Fibroblast of mammary gland (primary cell): ENCODE results near the gene YJU2.
"Not testable (repeated sequence)": the region's sequence is repeated elsewhere in the genome, so short reads cannot be mapped to it uniquely, and the experiment has no call there.

Experiments
- DNase-seq: peaks from one replicate; pipeline ENCODE4 v3.0.0-alpha.2; 2010; ENCODE audit warnings: low read depth
- H3K4me3 ChIP-seq: 2 replicates; pipeline ENCODE4 v1.5.1; 2011; ENCODE audit warnings: low read depth, mild to moderate bottlenecking, low read length, moderate library complexity; ENCODE audit not compliant: control insufficient read depth
- TF ChIP-seq, protein P1 (sequence below): conservative IDR thresholded peaks from 2 replicates; pipeline ENCODE4 v1.5.1; 2011; ENCODE audit warnings: low read depth, low read length, inconsistent platforms; ENCODE audit not compliant: control insufficient read depth, insufficient read depth

YJU2 gene

DNA sequence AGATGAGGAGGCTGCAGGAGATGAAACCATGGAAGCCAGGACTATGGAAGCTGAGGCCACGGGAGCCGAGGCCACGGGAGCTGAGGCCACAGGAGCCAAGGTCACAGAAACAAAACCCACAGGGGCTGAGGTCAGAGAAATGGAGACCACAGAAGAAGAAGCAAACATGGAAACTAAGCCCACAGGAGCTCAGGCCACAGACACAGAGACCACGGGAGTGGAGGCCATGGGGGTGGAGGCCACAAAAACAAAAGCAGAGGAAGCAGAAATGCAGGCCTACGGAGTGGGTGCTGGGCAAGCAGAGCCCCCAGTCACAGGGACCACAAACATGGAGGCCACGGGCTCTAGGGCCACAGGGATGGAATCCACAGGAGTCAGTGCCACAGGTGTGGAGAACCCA, 30.0 kb upstream of the YJU2 start:
- DNase-seq = no peak
- no peak overlapping the region for H3K4me3 ChIP-seq
- TF ChIP-seq, protein P1, sequence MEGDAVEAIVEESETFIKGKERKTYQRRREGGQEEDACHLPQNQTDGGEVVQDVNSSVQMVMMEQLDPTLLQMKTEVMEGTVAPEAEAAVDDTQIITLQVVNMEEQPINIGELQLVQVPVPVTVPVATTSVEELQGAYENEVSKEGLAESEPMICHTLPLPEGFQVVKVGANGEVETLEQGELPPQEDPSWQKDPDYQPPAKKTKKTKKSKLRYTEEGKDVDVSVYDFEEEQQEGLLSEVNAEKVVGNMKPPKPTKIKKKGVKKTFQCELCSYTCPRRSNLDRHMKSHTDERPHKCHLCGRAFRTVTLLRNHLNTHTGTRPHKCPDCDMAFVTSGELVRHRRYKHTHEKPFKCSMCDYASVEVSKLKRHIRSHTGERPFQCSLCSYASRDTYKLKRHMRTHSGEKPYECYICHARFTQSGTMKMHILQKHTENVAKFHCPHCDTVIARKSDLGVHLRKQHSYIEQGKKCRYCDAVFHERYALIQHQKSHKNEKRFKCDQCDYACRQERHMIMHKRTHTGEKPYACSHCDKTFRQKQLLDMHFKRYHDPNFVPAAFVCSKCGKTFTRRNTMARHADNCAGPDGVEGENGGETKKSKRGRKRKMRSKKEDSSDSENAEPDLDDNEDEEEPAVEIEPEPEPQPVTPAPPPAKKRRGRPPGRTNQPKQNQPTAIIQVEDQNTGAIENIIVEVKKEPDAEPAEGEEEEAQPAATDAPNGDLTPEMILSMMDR = no peak

DNA sequence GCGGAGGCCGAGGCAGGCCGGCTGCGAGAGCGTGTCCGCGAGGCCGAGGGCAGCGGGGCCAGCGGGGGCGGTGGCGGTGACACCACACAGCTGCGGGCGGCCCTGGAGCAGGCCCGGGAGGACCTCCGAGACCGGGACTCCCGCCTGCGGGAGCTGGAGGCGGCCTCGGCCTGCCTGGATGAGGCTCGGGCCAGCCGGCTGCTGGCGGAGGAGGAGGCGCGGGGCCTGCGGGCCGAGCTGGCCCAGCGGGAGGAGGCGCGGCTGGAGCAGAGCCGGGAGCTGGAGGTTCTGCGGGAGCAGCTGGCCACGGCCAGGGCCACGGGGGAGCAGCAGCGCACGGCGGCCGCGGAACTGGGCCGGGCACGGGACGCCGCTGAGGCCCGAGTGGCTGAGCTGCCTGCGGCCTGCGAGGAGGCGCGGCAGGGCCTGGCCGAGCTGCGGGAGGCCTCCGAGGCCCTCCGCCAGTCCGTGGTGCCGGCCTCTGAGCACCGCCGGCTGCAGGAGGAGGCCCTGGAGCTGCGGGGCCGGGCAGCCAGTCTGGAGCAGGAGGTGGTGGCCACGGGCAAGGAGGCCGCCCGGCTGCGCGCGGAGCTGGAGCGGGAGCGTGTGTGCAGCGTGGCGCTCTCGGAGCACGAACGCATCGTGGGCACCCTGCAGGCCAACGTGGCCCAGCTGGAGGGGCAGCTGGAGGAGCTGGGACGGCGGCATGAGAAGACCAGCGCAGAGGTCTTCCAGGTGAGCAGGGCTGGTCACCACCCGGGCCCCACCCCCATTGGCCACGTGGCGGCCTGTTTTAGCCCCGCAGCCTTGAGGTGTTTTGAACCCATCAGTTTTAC, 29.2 kb upstream of the YJU2 start:
- TF ChIP-seq, protein P1 = no peak
- no peak overlapping the region for H3K4me3 ChIP-seq
- no peak for DNase-seq

DNA sequence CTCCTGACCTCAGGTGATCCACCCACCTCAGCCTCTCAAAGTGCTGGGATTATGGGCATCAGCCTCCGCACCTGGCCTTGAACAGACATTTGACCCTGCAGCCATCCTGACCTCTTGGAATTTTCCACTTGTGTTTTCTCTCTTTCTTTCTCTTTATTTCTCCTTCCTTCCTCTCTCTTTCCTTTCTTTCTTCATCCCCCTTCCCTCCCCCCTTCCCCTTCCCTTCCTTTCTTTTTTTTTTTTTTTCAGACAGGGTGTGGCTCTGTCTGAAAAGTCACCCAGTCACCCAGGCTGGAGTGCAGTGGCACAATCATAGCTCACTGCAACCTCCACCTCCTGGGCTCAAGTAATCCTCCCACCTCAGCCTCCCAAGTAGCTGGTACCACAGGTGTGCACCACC, 28.4 kb upstream of the YJU2 start:
- H3K4me3 ChIP-seq, DNase-seq: not testable (repeated sequence)

DNA sequence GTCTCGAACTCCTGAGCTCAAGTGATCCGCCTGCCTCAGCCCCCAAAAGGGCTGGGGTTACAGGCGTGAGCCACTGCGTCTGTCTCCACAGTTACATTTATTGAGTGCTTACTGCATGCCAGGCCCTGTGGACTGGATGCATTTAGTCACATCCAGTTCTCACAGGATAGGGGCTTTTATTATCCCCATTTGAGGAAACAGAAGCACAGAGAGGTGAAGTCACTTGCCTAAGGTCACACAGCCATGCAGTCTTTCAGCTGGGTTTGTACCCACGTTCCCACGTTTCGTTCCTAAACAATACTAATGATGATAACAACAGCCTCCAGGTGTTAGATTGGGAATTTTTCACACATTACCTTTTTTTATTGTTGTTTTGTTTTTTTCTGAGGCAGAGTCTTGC, 26.7 kb upstream of the YJU2 start:
- no peak for DNase-seq
- TF ChIP-seq, protein P1 = no peak
- H3K4me3 ChIP-seq = no peak overlapping the region

DNA sequence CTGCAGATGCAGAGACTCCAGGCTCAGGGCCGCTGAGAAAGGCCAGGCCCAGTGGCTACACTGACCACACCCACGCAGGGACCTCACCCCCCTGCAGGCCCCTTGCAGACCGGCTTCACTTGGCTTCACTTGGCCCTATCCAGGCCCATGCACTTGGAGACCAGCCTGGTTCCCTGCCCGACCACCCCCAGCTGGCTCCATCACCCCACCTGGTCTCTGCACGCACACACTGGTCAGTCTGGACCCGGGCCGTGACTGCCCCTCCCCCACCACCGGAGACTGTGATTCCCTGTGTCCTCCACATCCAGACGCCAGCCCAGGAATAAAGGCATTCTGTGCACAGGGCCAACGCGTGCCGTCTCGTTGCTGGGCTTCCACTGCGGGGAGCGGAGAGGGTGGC, 22.4 kb upstream of the YJU2 start:
- H3K4me3 ChIP-seq = no peak overlapping the region
- no peak for DNase-seq
- TF ChIP-seq, protein P1 = no peak

DNA sequence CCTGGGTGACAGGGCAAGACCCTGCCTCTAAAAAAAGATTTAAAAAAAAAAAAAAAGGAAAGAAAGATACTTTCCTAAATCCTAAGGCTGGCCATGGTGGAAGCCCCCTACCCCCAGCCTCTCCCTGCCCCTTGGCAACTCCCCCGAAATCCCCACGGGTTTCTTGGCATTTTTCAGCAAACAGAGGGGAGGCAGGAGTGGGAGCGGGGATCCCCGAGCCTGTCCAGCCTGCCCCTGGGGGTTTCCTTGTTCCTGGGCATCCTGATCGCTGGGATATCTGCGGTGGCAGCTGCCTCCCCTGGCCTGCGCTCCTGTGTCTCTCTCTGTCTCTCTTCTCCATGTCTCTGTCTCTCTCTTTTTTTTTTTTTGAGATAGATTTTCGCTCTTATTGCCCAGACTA, 21.0 kb upstream of the YJU2 start:
- TF ChIP-seq, protein P1 = no peak
- DNase-seq = no peak
- no peak overlapping the region for H3K4me3 ChIP-seq

DNA sequence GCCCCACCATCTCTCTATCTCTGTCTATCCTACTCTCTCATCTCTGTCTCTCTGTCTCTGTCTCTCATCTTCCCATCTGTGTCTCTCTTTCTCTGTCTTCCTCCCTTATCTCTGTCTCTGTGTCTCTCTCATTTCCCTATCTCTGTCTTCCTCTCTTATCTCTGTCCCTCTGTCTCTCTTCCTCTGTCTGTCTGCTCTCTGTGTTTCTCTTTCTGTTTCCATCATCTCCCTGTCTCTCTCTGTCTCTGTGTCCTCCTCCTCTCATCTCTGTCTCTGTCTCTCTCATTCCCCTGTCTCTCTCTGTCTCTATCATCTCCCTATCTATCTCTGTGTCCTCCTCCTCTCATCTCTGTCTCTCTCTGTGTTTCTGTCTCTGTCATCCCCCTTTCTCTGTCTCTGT, 19.1 kb upstream of the YJU2 start:
- no peak for DNase-seq
- TF ChIP-seq, protein P1 = no peak
- H3K4me3 ChIP-seq = no peak overlapping the region
